Measurements from ENCODE around the gene KAT2B. TPM values are rescaled to one million over a fixed set of nuclear protein-coding genes. Genes with fewer than 3 reads are reported as not detected.

The KAT2B gene
- total and polyA plus RNA-seq, 2 of the 13 experiments (the other 11 are each of a cell fraction or from before 2014, with no cell fraction given) = 0.97 to 1.7 TPM

DNA sequence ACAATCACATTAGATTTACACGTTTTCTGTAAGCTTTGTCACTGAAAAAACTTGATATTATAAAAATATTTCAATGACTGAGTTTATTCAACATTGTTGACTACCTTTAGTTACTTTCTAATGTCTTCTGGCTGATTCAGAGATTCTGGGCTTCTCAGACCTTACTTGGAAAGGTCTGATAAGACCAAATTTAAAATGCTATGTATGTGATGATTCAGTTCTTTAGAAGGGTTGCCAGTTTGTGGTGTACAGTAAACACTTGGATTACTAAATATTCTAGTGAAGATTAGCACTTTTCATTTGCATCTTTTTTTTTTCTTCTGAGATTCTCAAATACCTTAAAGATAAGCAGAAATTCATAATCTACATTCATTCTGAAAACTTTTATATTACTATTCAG is 96.0 kb downstream of the KAT2B start:
- no peaks in the 10 kb centered on the region for H3K9me3 ChIP-seq (ENCODE audit: low read length)
- H3K4me1 ChIP-seq (ENCODE audit: insufficient read depth, low read length) = peaks cover 4% of the 10 kb centered on the region
- POLR2A ChIA-PET = no interaction called here
- no peak overlapping the region for H2AFZ ChIP-seq (ENCODE audit: low read length)
- no peak overlapping the region for H3K9ac ChIP-seq (ENCODE audit: insufficient read depth, low read depth, low read length)
- CTCF ChIA-PET (ENCODE audit: low intra/inter-chr PET ratio, low total read pairs) = no interaction called here
- DNase-seq (ENCODE audit: low spot score) = no peak
- H3K27ac ChIP-seq (ENCODE audit: extremely low read length, insufficient read depth, low read length) = no peak overlapping the region
- no peaks in the 10 kb centered on the region for H3K36me3 ChIP-seq (replicated peaks in 1 of 2; ENCODE audit: control insufficient read depth in 1 of 2, insufficient read depth in 2 of 2, low read length in 2 of 2)
- H3K79me2 ChIP-seq (ENCODE audit: insufficient read depth, low read length) = no peaks in the 10 kb centered on the region
- TF ChIP-seq, protein P1, sequence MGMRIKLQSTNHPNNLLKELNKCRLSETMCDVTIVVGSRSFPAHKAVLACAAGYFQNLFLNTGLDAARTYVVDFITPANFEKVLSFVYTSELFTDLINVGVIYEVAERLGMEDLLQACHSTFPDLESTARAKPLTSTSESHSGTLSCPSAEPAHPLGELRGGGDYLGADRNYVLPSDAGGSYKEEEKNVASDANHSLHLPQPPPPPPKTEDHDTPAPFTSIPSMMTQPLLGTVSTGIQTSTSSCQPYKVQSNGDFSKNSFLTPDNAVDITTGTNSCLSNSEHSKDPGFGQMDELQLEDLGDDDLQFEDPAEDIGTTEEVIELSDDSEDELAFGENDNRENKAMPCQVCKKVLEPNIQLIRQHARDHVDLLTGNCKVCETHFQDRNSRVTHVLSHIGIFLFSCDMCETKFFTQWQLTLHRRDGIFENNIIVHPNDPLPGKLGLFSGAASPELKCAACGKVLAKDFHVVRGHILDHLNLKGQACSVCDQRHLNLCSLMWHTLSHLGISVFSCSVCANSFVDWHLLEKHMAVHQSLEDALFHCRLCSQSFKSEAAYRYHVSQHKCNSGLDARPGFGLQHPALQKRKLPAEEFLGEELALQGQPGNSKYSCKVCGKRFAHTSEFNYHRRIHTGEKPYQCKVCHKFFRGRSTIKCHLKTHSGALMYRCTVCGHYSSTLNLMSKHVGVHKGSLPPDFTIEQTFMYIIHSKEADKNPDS (CRISPR knock-in tag; IDR thresholded peaks at IDR 0.05) = no peak
- no peak for TF ChIP-seq RFXAP (CRISPR knock-in tag; IDR thresholded peaks at IDR 0.05; ENCODE audit: borderline replicate concordance)
- TF ChIP-seq ZBTB38 (CRISPR knock-in tag; IDR thresholded peaks at IDR 0.05) = no peak
- TF ChIP-seq NR1H2 (CRISPR knock-in tag; IDR thresholded peaks at IDR 0.05; ENCODE audit: borderline replicate concordance, low read depth) = no peak
- TF ChIP-seq, protein P2, sequence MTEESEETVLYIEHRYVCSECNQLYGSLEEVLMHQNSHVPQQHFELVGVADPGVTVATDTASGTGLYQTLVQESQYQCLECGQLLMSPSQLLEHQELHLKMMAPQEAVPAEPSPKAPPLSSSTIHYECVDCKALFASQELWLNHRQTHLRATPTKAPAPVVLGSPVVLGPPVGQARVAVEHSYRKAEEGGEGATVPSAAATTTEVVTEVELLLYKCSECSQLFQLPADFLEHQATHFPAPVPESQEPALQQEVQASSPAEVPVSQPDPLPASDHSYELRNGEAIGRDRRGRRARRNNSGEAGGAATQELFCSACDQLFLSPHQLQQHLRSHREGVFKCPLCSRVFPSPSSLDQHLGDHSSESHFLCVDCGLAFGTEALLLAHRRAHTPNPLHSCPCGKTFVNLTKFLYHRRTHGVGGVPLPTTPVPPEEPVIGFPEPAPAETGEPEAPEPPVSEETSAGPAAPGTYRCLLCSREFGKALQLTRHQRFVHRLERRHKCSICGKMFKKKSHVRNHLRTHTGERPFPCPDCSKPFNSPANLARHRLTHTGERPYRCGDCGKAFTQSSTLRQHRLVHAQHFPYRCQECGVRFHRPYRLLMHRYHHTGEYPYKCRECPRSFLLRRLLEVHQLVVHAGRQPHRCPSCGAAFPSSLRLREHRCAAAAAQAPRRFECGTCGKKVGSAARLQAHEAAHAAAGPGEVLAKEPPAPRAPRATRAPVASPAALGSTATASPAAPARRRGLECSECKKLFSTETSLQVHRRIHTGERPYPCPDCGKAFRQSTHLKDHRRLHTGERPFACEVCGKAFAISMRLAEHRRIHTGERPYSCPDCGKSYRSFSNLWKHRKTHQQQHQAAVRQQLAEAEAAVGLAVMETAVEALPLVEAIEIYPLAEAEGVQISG (CRISPR knock-in tag; IDR thresholded peaks at IDR 0.05) = no peak
- no peak for TF ChIP-seq ZNF772 (CRISPR knock-in tag; IDR thresholded peaks at IDR 0.05)
- no peak for TF ChIP-seq ZNF260 (CRISPR knock-in tag; IDR thresholded peaks at IDR 0.05; ENCODE audit: borderline replicate concordance, low read depth)
- TF ChIP-seq ZNF552 (CRISPR knock-in tag; IDR thresholded peaks at IDR 0.05; ENCODE audit: borderline replicate concordance) = no peak
- no peak for TF ChIP-seq KMT2A (CRISPR knock-in tag; IDR thresholded peaks at IDR 0.05)
- TF ChIP-seq AGO1 (IDR thresholded peaks at IDR 0.05; ENCODE audit: low read depth, low read length, poor library complexity, severe bottlenecking) = no peak
- TF ChIP-seq SMARCE1 (IDR thresholded peaks at IDR 0.05; ENCODE audit: borderline replicate concordance) = no peak
- TF ChIP-seq ZNF354B (CRISPR knock-in tag; IDR thresholded peaks at IDR 0.05) = no peak
- no peak for TF ChIP-seq ZNF790 (CRISPR knock-in tag; IDR thresholded peaks at IDR 0.05; ENCODE audit: borderline replicate concordance)
- TF ChIP-seq SNRNP70 (IDR thresholded peaks at IDR 0.05; ENCODE audit: low read depth, low read length) = no peak
- TF ChIP-seq ZNF883 (CRISPR knock-in tag; IDR thresholded peaks at IDR 0.05; ENCODE audit: not compliant biosample characterization) = no peak
- TF ChIP-seq, protein P3, sequence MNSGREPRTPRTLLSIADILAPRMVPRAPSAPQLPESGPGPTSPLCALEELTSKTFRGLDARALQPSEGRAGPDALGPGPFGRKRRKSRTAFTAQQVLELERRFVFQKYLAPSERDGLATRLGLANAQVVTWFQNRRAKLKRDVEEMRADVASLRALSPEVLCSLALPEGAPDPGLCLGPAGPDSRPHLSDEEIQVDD (CRISPR knock-in tag; IDR thresholded peaks at IDR 0.05; ENCODE audit: borderline replicate concordance) = no peak
- TF ChIP-seq FOXO1 (CRISPR knock-in tag; IDR thresholded peaks at IDR 0.05) = no peak
- no peak for TF ChIP-seq ZNF253 (CRISPR knock-in tag; IDR thresholded peaks at IDR 0.05; ENCODE audit: borderline replicate concordance)
- TF ChIP-seq SRSF4 (IDR thresholded peaks at IDR 0.05; ENCODE audit: low read depth, low read length, poor library complexity, severe bottlenecking) = no peak
- no peak for TF ChIP-seq TEAD3 (CRISPR knock-in tag; optimal IDR thresholded peaks at IDR 0.05; ENCODE audit: borderline replicate concordance)
- no peak overlapping the region for H3K4me3 ChIP-seq (replicated peaks in 1 of 3; ENCODE audit: insufficient read depth in 1 of 3, low read depth in 2 of 3, low read length in 3 of 3)
- BruUV-seq (replicated peaks) = no TSS peak
- WGBS (ENCODE audit: low lambda C conversion rate) = 38% methylated on average over 1 of the region's 1 CpG
- H3K27me3 ChIP-seq (ENCODE audit: control insufficient read depth in 1 of 2, insufficient read depth in 2 of 2, low read length in 2 of 2) = no peaks in the 10 kb centered on the region
- ATAC-seq = no peak
- H3K4me2 ChIP-seq (ENCODE audit: low read depth, low read length) = no peak overlapping the region
- FAIRE-seq = no peak
- H4K20me1 ChIP-seq (ENCODE audit: insufficient read depth, low read length) = no peaks in the 10 kb centered on the region
- in situ Hi-C loops (cut with HindIII; ENCODE audit: extremely low pct_ligation_motif_present, low pct_unique_long_range_greater_than_20kb) = no loop called here
- intact Hi-C loops (cut with micrococcal nuclease; ENCODE audit: unreplicated experiment) = no loop called here
